Uterus (tissue), 4 donors: ENCODE data around the gene GRIN2A. TPM values are rescaled to one million over a fixed set of nuclear protein-coding genes. Genes with fewer than 3 reads are reported as not detected.

Experiments
- DNase-seq, 2 donors: peaks; one replicate each; pipeline ENCODE4 v3.0.0-alpha.2; 2019 to 2020
- H3K27ac ChIP-seq, 2 donors: fragments of 200-600 bp; sonication (generic); 1 replicate in 1 of 2; 2 replicates in 1 of 2; pipeline ENCODE4 v1.5.1; 2016 to 2018
- H3K27me3 ChIP-seq, 2 donors: fragments of 200-600 bp; sonication (generic); one replicate each; pipeline ENCODE4 v1.5.1; 2018 to 2019; ENCODE audit warnings: control low read depth in 1 of 2
- H3K36me3 ChIP-seq, 2 donors: fragments of 200-600 bp; sonication (generic); one replicate each; pipeline ENCODE4 v1.5.1; 2019; ENCODE audit warnings: control low read depth in 1 of 2
- H3K4me1 ChIP-seq, 2 donors: fragments of 200-600 bp; sonication (generic); one replicate each; pipeline ENCODE4 v1.5.1; 2018 to 2019; ENCODE audit warnings: control low read depth in 1 of 2
- H3K4me3 ChIP-seq, 2 donors: fragments of 200-600 bp; sonication (generic); 1 replicate in 1 of 2; 2 replicates in 1 of 2; pipeline ENCODE4 v1.5.1; 2018 to 2019; ENCODE audit warnings: mild to moderate bottlenecking in 1 of 2
- H3K9me3 ChIP-seq, 2 donors: fragments of 200-600 bp; sonication (generic); one replicate each; pipeline ENCODE4 v1.5.1; 2019; ENCODE audit warnings: control low read depth in 1 of 2
- POLR2A ChIP-seq, 2 donors: fragments of 450-650 bp; IDR thresholded peaks; one replicate each; pipeline ENCODE4 v1.6.1; 2016; ENCODE audit warnings: antibody characterized with exemption in 2 of 2, mild to moderate bottlenecking in 1 of 2, moderate library complexity in 1 of 2
- intact Hi-C: fragments of 100-400 bp; cut with DNase I; formaldehyde crosslinking; loops from one replicate; pipeline ENCODE4 v1.15.1; 2023; ENCODE audit warnings: low total_unique reads
- total RNA-seq, 4 donors: library from RNA; depleted of rRNA in 3 of 4; stranded (reverse); fragments of >200 nt in 3 of 4; gene quantifications; one replicate each; pipeline versions ENCODE4 v1.1.0 to v1.2.4, GENCODE V29; 2014 to 2023
- TF ChIP-seq, protein P1 (sequence below), 4 experiments: fragments of 200-600 bp in 2 of 4; fragments of 450-650 bp in 2 of 4; sonication (generic) in 2 of 4; IDR thresholded peaks; one replicate each; pipeline ENCODE4 v1.5.1; 2016 to 2019; ENCODE audit warnings: antibody characterized with exemption in 4 of 4, mild to moderate bottlenecking in 2 of 4, moderate library complexity in 1 of 4
- donor health status: DM: yes; HTN: yes; CAD: no.

Gene GRIN2A
- total RNA-seq, 4 donors from 2014 or later: under 0.01 to 2.4 (median 0.56) TPM

DNA sequence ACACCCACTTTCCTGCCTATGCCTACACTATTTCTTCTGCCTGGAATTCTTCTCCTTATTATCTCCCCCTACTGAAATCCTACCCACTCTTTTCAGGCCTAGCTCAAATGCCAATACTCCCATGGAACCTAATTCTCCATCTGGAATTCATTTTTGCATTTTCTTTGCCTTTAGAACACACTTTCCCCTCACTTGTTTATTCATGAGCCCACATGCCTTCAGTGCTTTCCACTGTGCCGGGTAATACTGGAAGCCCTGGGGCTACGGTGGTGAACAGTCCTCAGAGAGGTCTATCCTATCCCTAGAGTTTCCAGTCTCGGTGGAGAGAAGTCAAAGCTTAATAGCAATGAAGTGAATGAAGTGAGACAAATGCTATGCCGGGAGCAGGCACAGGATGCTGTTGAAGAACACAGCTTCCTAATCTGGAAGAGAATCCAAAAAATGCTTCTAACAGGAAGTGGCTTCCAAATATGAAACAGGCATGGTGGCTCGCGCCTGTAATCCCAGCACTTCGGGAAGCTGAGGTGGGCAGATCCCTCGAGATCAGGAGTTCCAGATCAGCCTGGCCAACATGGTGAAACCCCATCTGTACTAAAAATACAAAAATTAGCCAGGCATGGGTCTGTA is 322.4 kb downstream of the GRIN2A start:
- no peak for DNase-seq
- Histone ChIP-seq H3K27me3 (no peaks in the 10 kb centered on the region), H3K36me3 (no peaks in the 10 kb centered on the region), H3K27ac (no peak overlapping the region), H3K9me3 (no peaks in the 10 kb centered on the region), H3K4me3 (no peak overlapping the region), H3K4me1 (no peaks in the 10 kb centered on the region)
- intact Hi-C loops: no loop called here
- TF ChIP-seq POLR2A (IDR thresholded peaks at IDR 0.05): no peak
- TF ChIP-seq, protein P1, sequence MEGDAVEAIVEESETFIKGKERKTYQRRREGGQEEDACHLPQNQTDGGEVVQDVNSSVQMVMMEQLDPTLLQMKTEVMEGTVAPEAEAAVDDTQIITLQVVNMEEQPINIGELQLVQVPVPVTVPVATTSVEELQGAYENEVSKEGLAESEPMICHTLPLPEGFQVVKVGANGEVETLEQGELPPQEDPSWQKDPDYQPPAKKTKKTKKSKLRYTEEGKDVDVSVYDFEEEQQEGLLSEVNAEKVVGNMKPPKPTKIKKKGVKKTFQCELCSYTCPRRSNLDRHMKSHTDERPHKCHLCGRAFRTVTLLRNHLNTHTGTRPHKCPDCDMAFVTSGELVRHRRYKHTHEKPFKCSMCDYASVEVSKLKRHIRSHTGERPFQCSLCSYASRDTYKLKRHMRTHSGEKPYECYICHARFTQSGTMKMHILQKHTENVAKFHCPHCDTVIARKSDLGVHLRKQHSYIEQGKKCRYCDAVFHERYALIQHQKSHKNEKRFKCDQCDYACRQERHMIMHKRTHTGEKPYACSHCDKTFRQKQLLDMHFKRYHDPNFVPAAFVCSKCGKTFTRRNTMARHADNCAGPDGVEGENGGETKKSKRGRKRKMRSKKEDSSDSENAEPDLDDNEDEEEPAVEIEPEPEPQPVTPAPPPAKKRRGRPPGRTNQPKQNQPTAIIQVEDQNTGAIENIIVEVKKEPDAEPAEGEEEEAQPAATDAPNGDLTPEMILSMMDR (IDR thresholded peaks at IDR 0.05): no peak

DNA sequence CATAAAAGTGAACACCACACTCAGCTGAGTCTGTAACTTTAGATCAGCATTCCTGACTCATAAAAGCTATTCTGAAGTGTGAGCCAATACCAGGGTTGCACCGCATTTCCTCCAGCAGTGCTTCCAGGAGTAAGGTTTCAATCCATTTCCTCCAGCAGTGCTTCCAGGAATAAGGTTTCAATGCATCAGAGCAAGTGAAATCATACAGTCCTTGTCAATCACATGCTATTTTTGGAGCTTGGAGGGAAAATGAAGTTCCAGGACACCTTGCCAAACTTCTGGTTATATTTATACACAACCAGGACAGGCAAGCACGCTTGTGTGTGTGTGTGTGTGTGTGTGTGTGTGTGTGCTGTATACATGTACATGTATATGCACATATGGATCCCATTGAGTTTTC is 327.6 kb downstream of the GRIN2A start:
- DNase-seq: no peak
- Histone ChIP-seq H3K36me3 (no peaks in the 10 kb centered on the region), H3K4me3 (no peak overlapping the region), H3K4me1 (no peaks in the 10 kb centered on the region), H3K27ac (no peak overlapping the region), H3K27me3 (no peaks in the 10 kb centered on the region), H3K9me3 (no peaks in the 10 kb centered on the region)
- TF ChIP-seq, protein P1 (IDR thresholded peaks at IDR 0.05): no peak
- no peak for TF ChIP-seq POLR2A (IDR thresholded peaks at IDR 0.05)
- intact Hi-C loops: no loop called here

DNA sequence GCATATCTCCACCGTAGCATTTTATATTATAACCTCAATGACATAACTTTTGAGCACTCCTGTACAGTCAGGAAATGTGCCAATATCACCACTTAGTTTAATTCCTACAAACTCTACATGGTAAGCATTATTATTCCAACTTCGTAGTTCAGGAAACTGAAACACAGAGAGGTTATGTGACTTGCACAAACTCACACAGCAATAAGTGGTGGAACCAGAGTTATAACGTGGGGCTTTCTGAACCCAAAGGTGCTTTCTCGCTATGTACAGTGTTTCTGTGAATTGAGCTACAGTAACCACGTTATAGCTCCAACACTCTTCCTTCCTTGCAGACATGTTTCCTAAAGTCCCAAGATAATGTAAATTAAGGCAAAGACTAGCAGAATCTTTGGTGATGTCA is 330.2 kb downstream of the GRIN2A start:
- TF ChIP-seq, protein P1 (IDR thresholded peaks at IDR 0.05): no peak
- Histone ChIP-seq H3K27me3 (no peaks in the 10 kb centered on the region), H3K9me3 (no peaks in the 10 kb centered on the region), H3K36me3 (no peaks in the 10 kb centered on the region), H3K4me1 (no peaks in the 10 kb centered on the region), H3K27ac (no peak overlapping the region), H3K4me3 (no peak overlapping the region)
- no peak for DNase-seq
- intact Hi-C loops: no loop called here

DNA sequence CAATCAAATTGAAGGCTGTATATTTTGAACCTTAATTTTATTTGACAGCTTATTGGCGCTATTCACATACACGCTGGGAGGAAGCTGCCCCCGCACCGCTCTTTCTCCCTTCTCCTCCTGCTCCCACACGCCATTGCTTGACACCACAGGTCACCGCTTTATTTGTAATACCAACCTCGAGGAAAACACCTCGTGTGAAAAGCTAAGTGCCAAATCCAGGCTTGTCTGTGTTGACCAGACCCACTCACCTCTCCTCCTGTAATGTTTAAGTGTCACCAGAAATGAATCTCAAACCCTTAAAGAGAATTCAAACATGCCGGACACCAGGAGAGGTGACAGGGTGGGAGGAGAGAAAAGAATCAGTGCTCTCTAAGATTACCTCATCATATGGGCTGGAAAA is 331.4 kb downstream of the GRIN2A start:
- H3K9me3 ChIP-seq: no peaks in the 10 kb centered on the region
- intact Hi-C loops: no loop called here
- no peak overlapping the region for H3K4me3 ChIP-seq
- TF ChIP-seq, protein P1 (IDR thresholded peaks at IDR 0.05): no peak
- TF ChIP-seq POLR2A (IDR thresholded peaks at IDR 0.05): no peak
- H3K36me3 ChIP-seq: no peaks in the 10 kb centered on the region
- H3K27ac ChIP-seq: no peak overlapping the region
- no peak for DNase-seq
- H3K4me1 ChIP-seq: no peaks in the 10 kb centered on the region
- H3K27me3 ChIP-seq: no peaks in the 10 kb centered on the region

DNA sequence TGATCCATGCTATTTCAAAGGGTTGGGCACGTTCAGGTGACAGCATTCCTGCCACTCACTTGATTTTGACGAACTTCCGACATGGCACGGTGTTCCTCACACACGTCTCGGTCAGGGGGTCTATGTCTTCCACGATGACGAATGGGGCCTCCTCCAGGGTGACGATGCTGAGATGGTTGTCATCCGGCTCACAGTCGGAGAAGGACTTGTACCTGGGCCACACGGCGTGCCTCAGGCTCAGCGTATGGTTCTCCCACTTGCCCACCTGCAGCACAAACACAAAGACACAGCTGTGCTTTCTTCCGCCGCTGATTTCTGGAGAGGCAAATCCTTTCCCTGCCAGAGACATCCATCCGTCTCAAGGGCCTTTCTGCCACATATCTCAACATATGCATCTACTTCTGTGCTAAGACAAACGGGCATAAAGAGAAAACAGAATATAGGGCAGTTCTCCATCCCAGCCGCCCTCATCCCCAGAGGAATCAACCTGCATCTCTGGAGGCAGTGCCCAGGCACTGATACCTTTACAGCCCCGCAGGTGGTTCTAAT is 332.5 kb downstream of the GRIN2A start:
- Histone ChIP-seq H3K4me1 (no peaks in the 10 kb centered on the region), H3K9me3 (no peaks in the 10 kb centered on the region), H3K4me3 (no peak overlapping the region), H3K27ac (no peak overlapping the region), H3K27me3 (no peaks in the 10 kb centered on the region), H3K36me3 (no peaks in the 10 kb centered on the region)
- TF ChIP-seq, protein P1 (IDR thresholded peaks at IDR 0.05): no peak
- TF ChIP-seq POLR2A (IDR thresholded peaks at IDR 0.05): no peak
- DNase-seq: no peak
- intact Hi-C loops: no loop called here
